Posterior vena cava (tissue), 2 donors: ENCODE results near the gene TNNI3K. TPM values are rescaled to one million over a fixed set of nuclear protein-coding genes. Genes with fewer than 3 reads are reported as not detected.

ENCODE experiments used
- DNase-seq: peaks from one replicate; pipeline ENCODE4 v3.0.0-alpha.2; 2020; ENCODE audit warnings: low spot score
- intact Hi-C, 2 donors: fragments of 100-400 bp; cut with DNase I; formaldehyde crosslinking; loops; one replicate each; pipeline versions ENCODE4 v1.14.1 to v1.14.2; 2022 to 2023
- total RNA-seq, 2 donors: library from RNA; stranded (reverse); fragmentation: NEBNext Ultra II Directional; extraction: Animal tissue kit (Norgen Biotek cat#: 25700); gene quantifications; one replicate each; pipeline ENCODE4 v1.2.1, GENCODE V29; 2021
- donor health status: DM: yes; HTN: yes; CAD: no.
- donor health status: DM: yes; HTN: yes; CAD: no.

TNNI3K gene
- total RNA-seq, 2 donors from 2014 or later, result 5.2 to 6.4 TPM

- DNase-seq, result no peak
- intact Hi-C loops, result no loop called here
Measured at GRCh38 chr1:74513411-74514300, 278.5 kb downstream of the TNNI3K start.

DNA sequence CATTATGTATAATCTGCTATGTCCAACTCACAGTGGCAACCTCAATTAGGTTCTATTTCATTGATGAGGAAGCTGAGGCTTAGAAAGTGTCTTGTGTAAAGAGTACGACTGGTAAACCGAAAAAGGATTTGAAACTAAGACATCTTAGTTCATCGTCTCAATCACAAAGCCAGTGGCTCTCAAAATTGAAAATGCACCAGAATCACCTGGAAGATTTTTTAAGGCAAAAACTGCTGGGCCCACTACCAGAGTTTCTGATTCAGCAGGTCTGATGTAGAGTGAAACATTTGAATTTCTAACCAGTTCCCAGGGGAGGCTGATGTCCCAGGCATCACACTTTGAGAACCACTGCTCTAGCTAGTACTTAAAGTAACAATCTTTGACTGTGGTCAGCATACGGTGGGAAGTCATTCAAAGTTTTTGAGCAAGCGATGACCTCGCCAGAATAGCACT is 282.4 kb downstream of the TNNI3K start:
- no peak for DNase-seq
- intact Hi-C loops, result no loop called here

- DNase-seq, result no peak
- intact Hi-C loops, result no loop called here
Measured at GRCh38 chr1:74522148-74522547, 287.0 kb downstream of the TNNI3K start.

DNA sequence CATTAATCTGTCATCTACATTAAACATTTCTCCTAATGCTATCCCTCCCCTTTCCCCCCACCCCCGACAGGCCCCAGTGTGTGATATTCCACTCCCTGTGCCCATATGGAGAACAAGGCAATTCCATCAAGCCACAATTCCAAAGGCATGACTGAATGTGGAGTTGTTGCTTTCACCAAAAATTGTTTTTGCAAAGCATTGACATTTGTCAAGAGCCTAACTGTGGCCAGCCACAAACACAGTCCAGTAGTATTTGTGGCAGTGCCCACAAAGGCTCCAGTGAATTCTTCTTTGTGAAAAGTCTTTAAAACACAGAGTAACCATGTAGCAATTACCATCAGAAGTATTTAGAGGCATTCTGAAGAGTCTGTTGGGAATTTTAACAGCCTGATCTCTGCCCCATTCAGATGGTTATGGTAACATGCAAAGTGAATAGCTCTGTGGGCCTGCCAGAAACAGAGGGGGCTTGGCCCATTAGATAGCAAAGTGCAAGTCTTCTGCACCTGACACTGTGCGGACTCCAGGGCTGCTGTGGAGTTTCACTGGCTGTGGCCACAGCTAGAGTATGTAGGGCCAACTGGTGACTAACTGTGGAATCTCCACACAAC is 288.8 kb downstream of the TNNI3K start:
- no peak for DNase-seq
- intact Hi-C loops, result no loop called here

GRCh38 chr1:74526708-74527107 is 291.5 kb downstream of the TNNI3K start:
- intact Hi-C loops, result no loop called here
- DNase-seq, result no peak

DNA sequence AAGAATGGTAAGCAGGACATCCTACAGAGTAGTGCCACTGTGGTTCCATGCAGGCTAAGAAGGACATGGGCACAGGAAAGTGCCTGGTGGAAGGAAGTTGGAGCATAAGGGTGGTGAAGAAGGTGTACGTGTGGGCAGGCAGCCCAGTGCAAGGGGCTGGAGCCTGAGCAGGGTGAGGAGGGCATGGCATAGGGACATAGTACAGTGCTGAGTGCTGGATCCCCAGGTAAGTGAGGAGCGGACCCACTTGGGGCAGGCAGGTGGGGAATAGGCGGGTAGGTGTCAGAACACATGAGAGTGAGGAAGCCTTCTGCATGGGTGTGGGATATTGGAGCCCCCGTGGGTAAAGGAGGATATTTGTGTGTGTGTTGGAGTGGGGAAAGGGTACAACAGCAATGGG is 292.9 kb downstream of the TNNI3K start:
- intact Hi-C loops, result no loop called here
- DNase-seq, result no peak

DNA sequence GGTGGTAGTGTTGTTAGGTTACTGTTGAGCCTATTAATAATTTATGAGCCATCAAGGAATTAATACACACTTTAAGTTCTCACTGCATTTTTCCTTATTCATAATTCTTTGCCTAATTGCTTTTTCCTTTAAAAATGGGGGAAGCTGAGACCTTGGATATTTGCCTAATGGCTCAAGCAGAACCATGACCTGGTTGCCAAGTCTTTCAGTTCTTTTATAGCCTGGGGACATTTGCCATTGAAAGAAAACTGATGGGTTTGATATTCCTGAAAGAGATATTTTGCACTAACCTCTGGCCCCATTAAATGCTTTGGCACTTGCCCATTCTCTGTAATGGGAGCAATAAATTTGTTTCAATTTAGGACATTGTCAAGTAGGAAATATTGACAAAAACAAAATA is 295.7 kb downstream of the TNNI3K start:
- intact Hi-C loops, result no loop called here
- DNase-seq, result no peak

DNA sequence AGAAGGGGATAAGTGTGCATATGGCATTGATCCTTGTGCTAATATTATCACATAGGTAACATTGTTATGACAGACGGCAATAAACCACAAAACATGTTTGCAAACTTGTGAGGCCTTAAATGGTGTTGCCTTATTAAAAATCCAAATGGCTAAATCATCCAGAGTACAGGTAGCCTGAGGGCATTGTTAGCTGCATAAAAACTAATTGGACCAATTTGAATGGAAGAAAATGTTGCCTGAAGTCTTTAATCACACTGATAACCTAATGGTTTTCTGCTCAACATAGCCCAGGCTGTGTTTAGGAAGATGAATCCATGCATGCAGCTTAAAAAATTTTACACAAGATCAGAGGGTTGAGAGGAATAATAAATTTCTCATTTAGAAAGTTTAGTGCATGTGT is 296.6 kb downstream of the TNNI3K start:
- intact Hi-C loops, result no loop called here
- no peak for DNase-seq

- DNase-seq, result no peak
- intact Hi-C loops, result no loop called here
Measured at GRCh38 chr1:74534241-74534640, 299.1 kb downstream of the TNNI3K start.

GRCh38 chr1:74545821-74546220 is 310.6 kb downstream of the TNNI3K start:
- no peak for DNase-seq
- intact Hi-C loops, result no loop called here

GRCh38 chr1:74548961-74549750 is 314.0 kb downstream of the TNNI3K start:
- intact Hi-C loops, result no loop called here
- no peak for DNase-seq

DNA sequence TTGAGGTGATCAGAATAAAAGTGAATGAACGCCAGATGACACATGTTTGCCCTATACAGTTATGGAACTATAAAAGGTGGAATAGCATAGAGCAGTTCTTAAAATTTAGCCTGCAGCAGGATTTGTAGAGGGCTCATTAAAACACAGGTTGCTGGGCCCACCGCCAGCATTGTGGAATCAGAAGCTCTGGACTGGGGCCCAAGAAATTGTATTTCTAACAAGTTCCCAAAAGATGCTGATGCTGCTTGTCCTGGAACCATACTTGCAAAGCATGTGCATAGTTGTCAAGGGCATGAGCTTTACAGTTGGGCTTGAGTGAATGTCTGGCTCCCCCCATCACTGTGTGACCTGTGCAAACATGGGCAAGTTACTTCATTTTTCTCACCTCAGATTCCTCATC is 314.7 kb downstream of the TNNI3K start:
- intact Hi-C loops, result no loop called here
- DNase-seq, result no peak

GRCh38 chr1:74570797-74571492 is 335.8 kb downstream of the TNNI3K start:
- intact Hi-C loops, result no loop called here
- DNase-seq, result no peak

DNA sequence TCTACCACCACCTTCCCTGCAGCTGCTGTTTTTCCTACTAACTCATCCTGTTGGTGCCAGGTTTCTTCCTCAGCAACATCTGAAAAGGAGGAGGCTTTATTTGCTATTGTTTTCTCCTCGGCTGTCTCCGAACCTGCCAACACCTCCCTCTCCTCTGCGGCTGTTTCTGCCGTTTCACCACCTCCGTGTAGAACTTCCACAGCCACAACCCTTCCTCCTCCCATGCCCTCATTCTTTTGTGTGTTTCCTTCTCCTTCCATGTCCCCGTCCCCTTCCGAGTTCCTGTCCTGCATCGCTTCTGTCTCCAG is 336.3 kb downstream of the TNNI3K start:
- no peak for DNase-seq
- intact Hi-C loops, result no loop called here

DNA sequence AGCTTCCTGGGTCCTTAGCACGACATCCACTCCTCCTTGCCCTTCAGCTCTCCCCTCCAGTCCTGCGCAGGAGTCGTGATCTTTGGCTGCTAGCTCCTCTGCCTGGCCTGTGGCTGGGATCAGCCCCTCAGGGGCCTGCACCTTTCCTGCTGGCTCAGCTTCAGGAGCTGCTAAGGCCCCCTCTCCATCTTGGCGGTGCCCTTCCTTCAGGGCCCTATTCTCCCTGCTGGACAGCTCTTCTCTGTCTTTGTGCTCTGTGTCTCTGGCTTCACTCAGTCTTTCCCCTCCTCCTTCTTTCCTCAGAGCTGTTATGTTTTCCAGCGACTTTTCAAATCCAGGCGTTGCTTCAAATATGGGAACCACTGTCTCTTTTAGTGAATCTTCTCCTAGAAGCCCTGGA is 336.7 kb downstream of the TNNI3K start:
- DNase-seq, result no peak
- intact Hi-C loops, result no loop called here

GRCh38 chr1:74578101-74578500 is 342.9 kb downstream of the TNNI3K start:
- intact Hi-C loops, result no loop called here
- DNase-seq, result no peak

DNA sequence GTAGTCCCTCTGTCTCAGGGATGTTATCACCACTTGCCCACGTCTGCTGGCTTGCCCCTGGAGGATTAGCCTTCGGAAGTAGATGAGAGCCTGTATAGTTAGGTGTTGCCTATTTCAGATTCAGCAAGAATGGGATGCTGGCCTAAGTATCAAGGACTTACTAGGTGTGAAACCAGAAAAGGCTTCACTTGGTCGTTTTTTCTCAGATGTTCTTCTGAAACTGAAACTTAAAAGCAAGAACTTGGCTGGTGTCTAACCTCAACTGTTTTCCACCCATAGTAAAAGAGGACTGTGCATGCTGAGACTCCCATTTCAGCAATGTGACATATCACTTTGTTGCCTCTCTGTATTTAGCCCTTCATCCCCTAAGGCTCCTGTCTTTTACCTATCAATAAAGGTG is 344.2 kb downstream of the TNNI3K start:
- intact Hi-C loops, result no loop called here
- DNase-seq, result no peak

GRCh38 chr1:74583397-74583796 is 348.2 kb downstream of the TNNI3K start:
- intact Hi-C loops, result no loop called here
- no peak for DNase-seq

DNA sequence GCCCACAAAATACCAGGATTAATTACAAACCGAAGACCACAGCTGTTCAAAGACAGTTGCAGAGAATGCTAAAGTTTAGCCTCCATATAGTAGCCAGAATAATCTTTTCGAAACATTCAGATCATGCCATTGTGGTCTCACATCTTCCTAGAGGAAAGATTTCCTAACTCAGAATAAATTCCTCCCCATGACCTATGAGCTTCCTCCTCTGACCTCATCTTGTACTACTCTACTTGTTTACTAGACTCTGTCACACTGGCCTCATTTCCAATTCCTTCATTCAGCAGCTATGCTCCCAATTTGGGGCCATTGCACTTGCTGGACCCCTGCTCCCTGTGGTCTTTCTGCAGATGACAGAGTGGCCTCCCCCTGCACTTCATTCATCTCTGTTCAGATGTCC is 349.0 kb downstream of the TNNI3K start:
- intact Hi-C loops, result no loop called here

More for the DNA sequence above, 349.0 kb downstream of the TNNI3K start:
- no peak for DNase-seq
